Measurements from ENCODE around the gene PRF1. TPM values are rescaled to one million over a fixed set of nuclear protein-coding genes. Genes with fewer than 3 reads are reported as not detected.

Gene PRF1
- total RNA-seq, 1 donor from 2014 or later, result 103 TPM

DNA sequence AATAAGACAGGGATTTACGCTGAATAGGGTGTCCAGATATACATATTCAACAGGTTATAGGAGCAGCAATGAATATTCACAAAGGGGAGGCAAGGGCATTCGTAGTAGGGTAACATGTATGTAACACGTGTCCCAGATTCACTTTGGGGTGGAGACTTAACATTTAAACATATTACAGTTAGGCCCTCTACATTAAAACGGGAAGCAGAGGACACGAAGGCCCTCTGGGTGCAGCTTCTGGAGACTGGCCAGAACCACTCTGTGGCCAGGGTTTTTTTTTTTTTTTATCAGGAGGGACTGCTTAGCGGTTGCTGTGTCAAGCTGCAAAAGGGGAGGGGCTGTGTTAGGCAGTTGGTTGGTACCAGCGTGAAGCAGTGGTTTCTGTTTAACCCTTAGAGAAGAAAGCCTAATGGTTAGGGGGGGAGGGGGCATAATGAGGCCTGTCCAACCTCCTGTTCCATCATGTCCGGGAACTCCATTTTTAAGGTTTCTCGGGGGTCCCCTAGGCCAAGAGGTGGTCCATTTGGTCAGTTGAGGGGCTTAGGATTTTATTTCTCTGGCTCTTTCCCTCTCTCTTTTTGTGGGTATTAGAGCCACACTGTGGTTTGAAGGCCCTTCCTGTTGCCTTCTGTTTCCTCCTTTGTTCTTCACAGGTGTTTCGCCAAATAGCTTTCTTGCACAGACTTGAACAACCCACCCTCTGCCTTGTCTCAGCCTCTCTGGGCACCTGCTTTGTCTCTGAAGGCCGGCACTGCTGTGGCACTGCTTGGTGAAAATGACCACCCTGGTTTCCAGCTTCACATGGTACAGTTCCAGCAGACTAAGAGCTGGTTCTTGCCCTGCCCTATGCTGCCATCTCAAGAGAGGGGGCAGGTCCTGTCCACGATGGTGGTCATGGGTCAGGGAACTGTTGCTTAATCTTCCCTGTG lies 26.4 kb downstream of the PRF1 start:
- H3K27ac Mint-ChIP-seq, result peak overlapping the region; percentile 76
- peaks cover 49% of the 10 kb centered on the region for H3K4me1 Mint-ChIP-seq (ENCODE audit: low read depth)
- H3K27me3 Mint-ChIP-seq (ENCODE audit: insufficient read depth), result peaks cover 6% of the 10 kb centered on the region
- intact Hi-C loops (cut with micrococcal nuclease), result loop anchor here (5.0 to 10.0 kb wide), 3 partner anchors 256 to 429 kb away; partner anchors contain the start of genes PPA1 and TYSND1
- H3K36me3 Mint-ChIP-seq (ENCODE audit: low read depth), result peaks cover 2% of the 10 kb centered on the region
- H3K4me3 Mint-ChIP-seq, result no peak overlapping the region
- no peak for DNase-seq (ENCODE audit: low spot score)
- no peaks in the 10 kb centered on the region for H3K9me3 Mint-ChIP-seq

DNA sequence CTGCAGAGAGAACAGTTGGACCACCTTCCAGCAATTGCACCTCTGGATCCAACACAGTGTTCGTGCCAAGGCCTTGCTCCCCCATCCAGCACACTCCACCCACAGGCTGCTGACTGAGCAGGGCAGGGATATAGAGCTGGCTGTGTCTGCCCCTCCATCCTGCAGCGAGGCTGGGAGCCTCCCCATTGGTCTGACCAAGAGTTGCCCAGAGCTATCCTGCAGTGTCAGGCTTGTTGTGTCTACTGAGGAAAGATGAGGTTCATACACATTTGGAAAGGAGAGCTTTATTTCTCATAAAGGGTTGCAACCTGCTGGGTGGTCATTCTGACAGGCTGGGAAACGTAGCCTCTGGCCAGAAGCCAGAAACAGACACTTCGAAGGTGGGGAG lies 27.1 kb downstream of the PRF1 start:
- Mint-ChIP-seq H3K9me3 (no peaks in the 10 kb centered on the region), H3K4me3 (no peak overlapping the region), H3K27ac (peak overlapping the region; percentile 13), H3K4me1 (ENCODE audit: low read depth) (peaks cover 49% of the 10 kb centered on the region), H3K27me3 (ENCODE audit: insufficient read depth) (peaks cover 11% of the 10 kb centered on the region), H3K36me3 (ENCODE audit: low read depth) (peaks cover 2% of the 10 kb centered on the region)
- no peak for DNase-seq (ENCODE audit: low spot score)
- intact Hi-C loops (cut with micrococcal nuclease), result loop anchor here (5.0 to 10.0 kb wide), 3 partner anchors 257 to 428 kb away; partner anchors contain the start of genes PPA1 and TYSND1

DNA sequence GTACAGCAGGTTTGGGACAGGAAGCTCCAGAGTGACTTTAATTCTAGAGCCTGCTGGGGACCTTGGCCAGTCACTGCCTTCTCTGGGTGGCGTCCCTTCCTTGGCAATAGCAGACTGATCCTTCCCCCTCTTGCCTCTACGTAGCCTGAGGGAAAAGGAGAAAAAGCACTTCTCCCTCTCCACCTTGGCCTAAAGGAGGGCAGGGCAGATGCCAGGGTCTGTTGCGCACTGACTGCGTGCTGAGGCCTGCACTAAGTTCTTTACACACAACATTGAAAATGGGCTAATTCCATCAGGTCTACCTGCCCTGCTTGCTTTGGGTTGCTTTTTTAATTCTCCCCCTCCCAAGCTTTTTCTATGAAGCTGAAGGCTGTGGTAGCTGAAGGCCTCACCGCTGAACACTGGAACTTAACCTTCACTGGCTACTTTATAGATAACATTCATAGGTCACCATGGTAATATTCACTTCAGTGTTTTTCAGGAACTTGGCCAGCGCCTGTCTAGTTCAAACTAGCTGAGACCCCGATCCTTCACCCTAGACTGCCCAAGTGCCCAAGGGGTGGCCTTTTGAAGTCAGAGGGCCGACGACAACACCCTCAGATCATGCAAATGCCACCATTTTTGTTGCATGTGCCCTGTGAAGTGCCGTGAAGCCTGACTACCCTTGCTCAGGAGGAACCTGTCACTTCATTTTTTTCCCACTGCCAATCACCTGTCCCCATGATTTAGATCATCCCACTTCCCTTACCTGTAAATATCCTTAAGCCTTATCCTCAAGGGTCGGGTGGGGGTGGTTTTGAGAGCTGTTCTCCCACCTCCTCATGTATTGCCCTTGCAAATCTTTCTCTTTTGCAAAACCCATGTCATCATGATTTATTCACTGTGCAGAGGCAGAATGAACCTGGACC lies 28.7 kb downstream of the PRF1 start:
- no peak for DNase-seq (ENCODE audit: low spot score)
- Mint-ChIP-seq H3K4me3 (no peak overlapping the region), H3K27me3 (ENCODE audit: insufficient read depth) (peaks cover 13% of the 10 kb centered on the region), H3K36me3 (ENCODE audit: low read depth) (no peaks in the 10 kb centered on the region), H3K9me3 (no peaks in the 10 kb centered on the region), H3K27ac (no peak overlapping the region), H3K4me1 (ENCODE audit: low read depth) (peaks cover 41% of the 10 kb centered on the region)
- intact Hi-C loops (cut with micrococcal nuclease), result loop anchor here (10.0 kb wide), 1 partner anchor 339 kb away; the partner anchor contains the start of gene PPA1

DNA sequence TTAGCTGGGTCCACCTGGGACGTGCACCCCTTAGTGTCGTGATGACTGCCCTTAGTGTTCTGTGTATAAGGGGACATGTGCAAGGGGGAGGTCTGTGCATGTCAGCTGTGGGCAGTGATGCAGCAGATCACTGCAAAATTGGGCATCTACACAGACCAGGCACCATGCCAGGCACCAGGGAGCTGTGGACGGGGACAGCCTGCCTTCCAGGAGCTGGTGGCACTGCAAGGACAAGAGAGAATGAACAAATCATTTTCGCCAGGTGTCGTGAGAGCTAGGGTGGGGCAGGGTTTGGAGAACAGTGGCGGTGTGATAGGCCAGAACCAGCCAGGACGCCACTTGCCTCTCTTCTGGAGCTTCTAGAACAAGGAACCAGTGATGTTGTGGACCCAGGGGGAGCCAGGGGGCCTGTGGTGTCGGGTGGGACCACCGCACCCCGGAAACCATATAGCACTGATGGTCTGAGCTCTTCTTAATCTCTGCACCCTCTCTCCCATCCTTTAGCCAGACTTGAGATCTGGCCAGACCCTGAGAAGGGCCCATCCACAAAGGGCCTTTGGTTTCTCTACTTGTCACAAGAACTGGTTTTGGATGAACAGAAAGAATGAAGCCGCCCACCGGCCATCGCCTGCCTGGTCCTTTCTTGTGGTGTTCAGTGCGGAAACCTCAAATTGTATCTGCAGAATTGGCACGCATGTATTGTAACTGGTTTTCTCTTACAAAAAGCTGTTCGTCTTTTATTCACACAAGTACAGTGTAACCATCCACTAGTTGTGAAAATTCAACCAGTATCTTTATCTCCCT lies 30.7 kb downstream of the PRF1 start:
- no peak overlapping the region for H3K4me3 Mint-ChIP-seq
- H3K27ac Mint-ChIP-seq, result no peak overlapping the region
- H3K36me3 Mint-ChIP-seq (ENCODE audit: low read depth), result no peaks in the 10 kb centered on the region
- peaks cover 21% of the 10 kb centered on the region for H3K4me1 Mint-ChIP-seq (ENCODE audit: low read depth)
- intact Hi-C loops (cut with micrococcal nuclease), result loop anchor here (10.0 kb wide), 1 partner anchor 337 kb away; the partner anchor contains the start of gene PPA1
- no peaks in the 10 kb centered on the region for H3K9me3 Mint-ChIP-seq
- DNase-seq (ENCODE audit: low spot score), result no peak
- H3K27me3 Mint-ChIP-seq (ENCODE audit: insufficient read depth), result peaks cover 13% of the 10 kb centered on the region

DNA sequence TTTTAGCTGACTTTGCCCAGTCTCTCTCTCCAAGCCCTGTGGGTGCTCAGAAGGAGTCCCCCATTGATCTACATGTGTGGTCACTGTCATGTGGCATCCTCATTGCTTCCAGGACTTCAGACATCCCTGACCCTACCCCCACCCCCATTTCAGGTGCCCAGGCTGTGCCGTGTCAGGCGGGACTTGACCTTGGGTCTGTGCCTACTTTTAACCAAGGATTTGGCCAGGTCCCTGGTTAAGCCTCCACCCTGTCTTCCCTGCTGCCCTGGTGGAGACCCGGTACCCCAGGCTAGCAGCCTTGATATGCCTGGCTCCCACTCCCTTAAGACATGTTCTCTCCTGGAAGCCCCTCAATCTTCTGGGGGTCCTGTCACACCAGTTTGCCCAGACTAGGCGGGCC lies 31.3 kb downstream of the PRF1 start:
- DNase-seq (ENCODE audit: low spot score), result no peak
- Mint-ChIP-seq H3K27me3 (ENCODE audit: insufficient read depth) (peaks cover 13% of the 10 kb centered on the region), H3K27ac (no peak overlapping the region), H3K4me1 (ENCODE audit: low read depth) (peaks cover 15% of the 10 kb centered on the region), H3K9me3 (no peaks in the 10 kb centered on the region), H3K4me3 (no peak overlapping the region), H3K36me3 (ENCODE audit: low read depth) (no peaks in the 10 kb centered on the region)
- intact Hi-C loops (cut with micrococcal nuclease), result loop anchor here (10.0 kb wide), 1 partner anchor 336 kb away; the partner anchor contains the start of gene PPA1

DNA sequence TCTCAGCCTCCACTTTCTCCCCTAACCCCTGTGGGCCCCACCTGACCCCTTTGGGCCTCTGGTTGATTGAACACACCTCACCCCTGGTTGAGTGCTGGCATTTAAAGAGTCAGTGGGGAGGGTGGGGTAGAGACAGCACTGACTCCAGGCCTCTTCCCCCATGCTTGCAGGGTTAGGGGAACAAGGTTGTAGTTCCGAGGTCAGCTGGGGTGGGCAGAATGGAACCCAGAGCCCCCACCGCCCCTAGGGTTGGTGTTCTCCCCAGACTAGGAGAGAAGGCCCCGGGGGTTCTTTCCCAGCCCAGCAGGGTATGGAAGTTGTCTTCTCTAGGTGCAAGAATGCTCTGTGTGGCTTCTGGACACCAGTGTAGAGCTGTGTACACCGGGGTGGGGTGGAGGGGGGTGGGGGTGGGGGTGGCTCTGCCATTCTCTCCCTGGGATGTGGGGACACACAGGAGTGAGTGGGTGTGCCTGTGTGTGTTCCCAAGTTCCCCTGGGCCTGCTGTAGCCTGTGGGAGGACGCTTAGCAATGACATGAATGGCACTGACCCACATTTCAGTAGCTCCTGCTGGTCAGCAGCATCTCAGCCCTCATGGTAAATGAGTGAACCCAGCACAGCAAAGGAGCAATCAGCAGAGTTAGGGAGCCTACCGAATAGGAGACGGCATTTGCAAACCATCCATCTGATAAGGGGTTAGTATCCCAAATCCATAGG lies 33.6 kb downstream of the PRF1 start:
- no peak for DNase-seq (ENCODE audit: low spot score)
- Mint-ChIP-seq H3K36me3 (ENCODE audit: low read depth) (no peaks in the 10 kb centered on the region), H3K9me3 (no peaks in the 10 kb centered on the region), H3K4me1 (ENCODE audit: low read depth) (peaks cover 7% of the 10 kb centered on the region), H3K4me3 (no peak overlapping the region), H3K27me3 (ENCODE audit: insufficient read depth) (peaks cover 15% of the 10 kb centered on the region), H3K27ac (no peak overlapping the region)
- intact Hi-C loops (cut with micrococcal nuclease), result no loop called here

GRCh38 chr10:70568113-70568512 lies 34.4 kb downstream of the PRF1 start:
- intact Hi-C loops (cut with micrococcal nuclease), result no loop called here
- Mint-ChIP-seq H3K27me3 (ENCODE audit: insufficient read depth) (peaks cover 15% of the 10 kb centered on the region), H3K36me3 (ENCODE audit: low read depth) (no peaks in the 10 kb centered on the region), H3K27ac (no peak overlapping the region), H3K4me3 (no peak overlapping the region), H3K9me3 (no peaks in the 10 kb centered on the region), H3K4me1 (ENCODE audit: low read depth) (peaks cover 7% of the 10 kb centered on the region)
- no peak for DNase-seq (ENCODE audit: low spot score)

DNA sequence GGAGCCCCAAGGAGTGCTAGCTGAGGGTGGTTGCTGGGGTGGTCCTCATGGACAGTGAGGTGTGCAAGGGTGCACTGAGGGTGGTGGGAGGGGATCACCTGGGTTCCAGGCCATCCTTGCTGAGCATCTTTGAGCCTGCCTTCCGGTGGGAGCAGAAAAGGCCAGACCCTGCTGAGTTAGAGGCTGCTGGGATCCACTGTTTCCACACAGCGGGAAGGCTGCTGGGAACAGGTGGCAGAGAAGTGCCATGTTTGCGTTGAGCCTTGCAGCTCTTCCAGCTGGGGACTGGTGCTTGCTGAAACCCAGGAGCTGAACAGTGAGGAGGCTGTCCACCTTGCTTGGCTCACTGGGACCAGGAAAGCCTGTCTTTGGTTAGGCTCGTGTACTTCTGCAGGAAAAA lies 34.9 kb downstream of the PRF1 start:
- Mint-ChIP-seq H3K4me3 (no peak overlapping the region), H3K4me1 (ENCODE audit: low read depth) (peaks cover 7% of the 10 kb centered on the region), H3K27me3 (ENCODE audit: insufficient read depth) (peaks cover 15% of the 10 kb centered on the region), H3K9me3 (no peaks in the 10 kb centered on the region), H3K27ac (no peak overlapping the region), H3K36me3 (ENCODE audit: low read depth) (no peaks in the 10 kb centered on the region)
- DNase-seq (ENCODE audit: low spot score), result no peak
- intact Hi-C loops (cut with micrococcal nuclease), result no loop called here

DNA sequence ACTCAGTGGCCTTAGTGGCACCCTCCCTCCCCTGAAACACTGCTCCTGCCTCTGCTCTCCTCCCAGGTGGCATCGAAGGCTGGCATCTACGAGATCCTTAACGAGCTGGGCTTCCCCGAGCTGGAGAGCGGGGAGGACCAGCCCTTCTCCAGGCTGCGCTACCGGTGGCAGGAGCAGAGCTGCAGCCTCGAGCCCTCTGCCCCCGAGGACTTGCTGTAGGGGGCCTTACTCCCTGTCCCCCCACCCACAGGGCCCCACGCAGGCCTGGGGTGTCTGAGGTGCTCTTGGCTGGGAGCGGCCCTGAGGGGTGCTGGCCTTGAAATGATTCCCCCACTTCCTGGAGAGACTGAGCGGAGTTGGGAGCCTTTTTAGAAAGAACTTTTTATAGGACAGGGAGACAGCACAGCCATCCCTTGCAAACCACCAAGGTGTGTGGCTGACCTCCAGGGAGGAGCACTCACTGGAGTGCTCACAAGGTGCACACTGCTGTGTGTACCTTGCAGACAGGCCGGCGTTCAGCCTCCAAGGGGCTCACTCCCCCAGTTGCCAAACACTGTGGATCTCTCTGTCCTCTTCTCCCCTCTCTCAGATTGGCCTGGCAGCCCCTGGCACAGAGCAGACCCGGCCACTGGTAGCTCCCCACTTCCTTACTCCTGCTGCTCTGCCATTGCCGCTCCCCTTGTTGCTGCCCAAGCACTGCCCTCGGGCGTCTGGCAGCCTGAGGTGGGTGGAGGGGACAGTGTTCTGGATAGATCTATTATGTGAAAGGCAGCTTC lies 35.8 kb downstream of the PRF1 start:
- no peaks in the 10 kb centered on the region for H3K36me3 Mint-ChIP-seq (ENCODE audit: low read depth)
- intact Hi-C loops (cut with micrococcal nuclease), result no loop called here
- peaks cover 15% of the 10 kb centered on the region for H3K27me3 Mint-ChIP-seq (ENCODE audit: insufficient read depth)
- no peaks in the 10 kb centered on the region for H3K9me3 Mint-ChIP-seq
- DNase-seq (ENCODE audit: low spot score), result no peak
- no peak overlapping the region for H3K27ac Mint-ChIP-seq
- H3K4me1 Mint-ChIP-seq (ENCODE audit: low read depth), result peaks cover 12% of the 10 kb centered on the region
- H3K4me3 Mint-ChIP-seq, result no peak overlapping the region

GRCh38 chr10:70565556-70566514 lies 36.7 kb downstream of the PRF1 start:
- intact Hi-C loops (cut with micrococcal nuclease), result no loop called here
- no peak overlapping the region for H3K4me3 Mint-ChIP-seq
- peaks cover 8% of the 10 kb centered on the region for H3K27me3 Mint-ChIP-seq (ENCODE audit: insufficient read depth)
- H3K36me3 Mint-ChIP-seq (ENCODE audit: low read depth), result no peaks in the 10 kb centered on the region
- H3K9me3 Mint-ChIP-seq, result no peaks in the 10 kb centered on the region
- DNase-seq (ENCODE audit: low spot score), result no peak
- H3K27ac Mint-ChIP-seq, result no peak overlapping the region
- H3K4me1 Mint-ChIP-seq (ENCODE audit: low read depth), result peaks cover 15% of the 10 kb centered on the region

Measured in activated T-helper 1 cell treated with anti-CD3 and anti-CD28 coated beads, Interleukin-12 subunit alpha, Interleukin-12 subunit beta, Interleukin-2, Interleukin-4 antibody, amounts not matched to agents 30 ng/mL and 10 ng/mL and 1 ng/mL, durations not matched to agents 14 hours and 24 hours and 36 hours (primary cell).